Right renal cortex interstitium (tissue), 3 donors: ENCODE measurements around the gene TMEM247. TPM values are rescaled to one million over a fixed set of nuclear protein-coding genes. Genes with fewer than 3 reads are reported as not detected.
"Not testable (repeated sequence)": the region's sequence is repeated elsewhere in the genome, so short reads cannot be mapped to it uniquely, and the experiment has no call there.

Source experiments
- DNase-seq, 3 donors: peaks; one replicate each; pipeline ENCODE4 v3.0.0-alpha.2; 2013; ENCODE audit warnings: low read depth in 3 of 3, low spot score in 2 of 3
- polyA plus RNA-seq, 3 donors: library from polyadenylated mRNA; unstranded; fragments of 120-200 nt; gene quantifications; one replicate each; pipeline ENCODE4 v1.2.1, GENCODE V29; 2013; ENCODE audit not compliant: insufficient read length in 3 of 3

TMEM247 gene
- polyA plus RNA-seq, 3 donors: not detected

DNA sequence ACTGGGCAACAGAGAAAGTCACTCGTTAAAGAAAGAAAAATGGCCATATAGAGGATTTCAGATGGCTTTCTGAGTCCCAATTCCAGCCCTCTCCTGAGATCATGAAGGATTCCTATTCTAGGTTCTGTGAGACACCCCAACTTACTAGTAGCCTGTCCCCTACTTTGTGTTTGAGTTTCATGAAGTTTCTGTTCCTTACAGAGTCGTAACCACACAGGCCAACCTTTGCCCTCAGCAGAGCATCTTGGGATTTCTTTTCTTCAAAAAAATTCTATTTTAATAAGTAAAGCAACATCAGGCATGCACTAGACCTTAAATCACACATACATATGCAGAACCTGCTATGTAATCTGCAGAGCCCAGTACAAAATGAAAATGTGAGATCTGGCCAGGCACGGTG is 30.4 kb downstream of the TMEM247 start:
- no peak for DNase-seq

DNA sequence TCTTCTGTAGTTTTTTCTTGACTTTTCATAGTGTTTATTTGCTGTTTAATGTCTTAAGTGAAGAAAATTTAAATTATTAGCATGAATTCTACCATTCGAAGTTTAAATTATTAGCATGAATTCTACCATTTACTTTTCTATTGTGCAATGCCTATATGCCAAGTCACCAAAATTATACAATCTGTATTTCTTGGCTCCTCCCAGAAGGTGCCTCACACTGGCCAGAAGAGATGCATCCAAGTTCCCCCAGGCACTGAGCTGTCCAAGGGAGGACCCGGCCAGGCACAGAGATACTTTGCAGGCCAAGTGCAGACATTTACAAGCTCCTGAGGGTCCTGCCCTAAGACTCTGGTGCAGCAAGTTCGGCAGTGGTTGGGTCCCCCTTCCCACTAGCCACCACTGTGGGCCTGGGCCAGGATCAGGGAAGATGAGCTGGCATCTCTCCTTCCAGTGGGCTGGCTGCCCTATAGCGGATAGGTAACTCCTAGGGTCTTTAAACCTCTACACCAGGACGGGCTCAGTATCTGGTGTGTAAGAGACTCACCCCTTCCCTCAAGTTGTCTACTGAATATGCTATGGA is 31.3 kb downstream of the TMEM247 start:
- DNase-seq: no peak

DNA sequence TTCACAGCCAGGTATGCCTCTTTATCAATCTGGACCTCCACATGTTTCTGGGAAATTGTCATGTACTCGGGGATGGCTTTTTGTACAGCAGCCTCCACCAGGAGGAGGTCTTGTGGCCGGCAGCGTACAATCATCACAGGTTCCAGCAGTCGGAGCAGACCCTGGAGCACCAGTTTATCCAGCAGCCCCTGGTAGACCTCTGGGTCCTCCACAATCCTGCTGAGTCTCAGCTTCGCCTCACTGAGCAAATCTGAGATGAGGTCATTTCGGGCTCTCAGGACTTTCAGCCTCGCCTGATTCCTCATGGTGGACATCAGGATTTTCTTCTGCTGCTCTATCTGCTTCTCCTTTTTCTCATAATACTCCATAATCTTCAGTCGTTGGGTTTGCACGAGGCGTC is 32.8 kb downstream of the TMEM247 start:
- DNase-seq: no peak

DNA sequence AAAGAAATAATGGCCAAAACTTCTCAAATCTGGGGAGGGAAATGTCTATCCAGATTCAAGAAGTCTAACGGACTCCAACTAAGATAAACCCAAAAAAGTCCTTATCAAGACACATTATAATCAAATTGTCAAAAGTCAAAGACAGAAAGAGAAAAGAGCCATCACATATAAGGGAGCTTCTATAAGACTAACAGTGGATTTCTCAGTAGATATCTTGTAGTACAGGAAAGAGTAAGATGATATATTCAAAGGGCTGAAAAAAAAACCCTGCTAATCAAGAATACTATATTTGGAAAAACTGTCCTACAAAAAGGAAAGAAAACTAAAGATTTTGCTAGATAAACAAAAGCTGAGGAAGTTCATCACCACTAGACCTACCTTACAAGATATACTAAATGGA is 35.4 kb downstream of the TMEM247 start:
- DNase-seq: no peak

DNA sequence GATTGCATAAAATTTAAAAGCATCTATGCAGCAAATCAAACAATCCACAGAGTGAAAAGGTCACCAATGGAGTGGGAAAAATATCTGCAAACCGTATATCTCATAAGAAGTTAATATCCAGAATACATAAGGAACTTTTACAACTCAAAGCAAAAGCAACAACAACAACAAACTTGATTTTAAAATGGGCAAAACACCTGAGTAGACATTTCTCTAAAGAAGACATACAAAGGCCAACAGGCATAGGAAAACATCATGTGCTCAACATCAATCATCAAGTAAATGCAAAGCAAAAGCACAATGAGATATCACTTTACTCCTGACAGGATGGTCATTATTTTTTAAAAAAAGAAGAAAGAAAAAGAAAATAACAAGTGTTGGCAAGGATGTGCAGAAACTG is 38.1 kb downstream of the TMEM247 start:
- no peak for DNase-seq

DNA sequence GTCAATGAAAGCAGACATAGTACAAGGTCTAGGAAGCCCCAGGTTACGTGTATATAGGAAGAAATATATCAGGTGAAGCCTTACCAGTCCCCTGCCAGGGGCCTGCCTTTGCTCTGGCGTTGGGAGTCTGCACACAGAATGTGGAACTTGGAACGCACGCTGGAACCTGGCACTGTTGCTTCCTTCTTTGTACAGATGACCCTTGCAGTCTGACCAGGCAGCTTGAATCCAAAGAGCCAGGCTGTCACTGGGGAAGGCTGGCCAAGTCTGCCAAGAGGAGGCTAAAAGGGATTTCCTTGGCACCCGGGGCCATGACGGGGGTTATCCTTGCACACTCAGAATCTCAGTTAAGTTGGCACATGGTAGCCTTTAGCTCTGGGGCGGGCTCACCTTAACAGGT is 39.5 kb downstream of the TMEM247 start:
- DNase-seq: no peak

DNA sequence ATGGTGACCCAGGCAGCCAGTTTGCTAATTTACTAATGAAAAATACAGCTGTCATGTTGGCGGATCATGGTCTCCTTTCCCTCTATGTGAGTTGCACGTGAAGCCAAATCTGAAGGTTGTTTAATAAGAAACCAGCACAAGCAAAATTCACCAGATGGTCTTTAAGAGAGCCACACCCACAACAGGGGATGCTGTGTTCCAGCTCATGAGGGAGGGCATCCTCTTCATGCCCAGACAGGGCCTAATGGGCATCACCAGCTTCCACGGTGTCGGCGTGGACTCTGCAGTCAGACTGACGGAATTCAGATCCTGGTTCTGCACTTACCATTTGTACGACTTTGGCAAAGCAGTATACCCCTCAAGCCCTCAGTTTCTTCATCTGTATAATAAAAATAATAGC is 39.9 kb downstream of the TMEM247 start:
- no peak for DNase-seq

DNA sequence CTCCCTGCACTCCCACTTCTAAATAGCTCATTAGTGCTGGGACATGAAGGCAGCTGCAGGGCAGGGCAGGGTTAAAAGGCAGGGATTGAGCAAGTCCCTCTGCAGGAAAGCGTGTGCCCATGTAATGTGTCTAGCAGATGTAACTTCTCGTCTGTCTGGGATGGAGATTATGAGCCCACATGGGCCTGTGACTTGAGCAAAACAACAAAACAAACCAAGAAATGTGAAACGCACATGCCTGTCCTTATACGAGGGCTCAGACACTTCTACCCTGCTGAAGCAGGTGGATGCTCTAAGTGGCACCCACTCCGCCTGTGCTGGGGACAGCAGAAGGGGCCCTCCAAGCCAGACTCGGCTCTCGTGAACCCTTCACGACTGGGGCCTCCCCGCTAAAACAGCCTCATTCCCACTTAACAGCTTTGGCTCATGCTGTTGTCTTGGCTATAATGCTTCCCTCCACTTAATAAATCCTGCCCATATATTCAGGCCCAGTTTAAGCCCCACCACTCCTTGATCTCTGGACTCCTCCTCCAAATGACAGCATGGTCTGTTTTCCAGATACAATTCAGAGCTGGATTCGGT is 40.9 kb downstream of the TMEM247 start:
- no peak for DNase-seq

DNA sequence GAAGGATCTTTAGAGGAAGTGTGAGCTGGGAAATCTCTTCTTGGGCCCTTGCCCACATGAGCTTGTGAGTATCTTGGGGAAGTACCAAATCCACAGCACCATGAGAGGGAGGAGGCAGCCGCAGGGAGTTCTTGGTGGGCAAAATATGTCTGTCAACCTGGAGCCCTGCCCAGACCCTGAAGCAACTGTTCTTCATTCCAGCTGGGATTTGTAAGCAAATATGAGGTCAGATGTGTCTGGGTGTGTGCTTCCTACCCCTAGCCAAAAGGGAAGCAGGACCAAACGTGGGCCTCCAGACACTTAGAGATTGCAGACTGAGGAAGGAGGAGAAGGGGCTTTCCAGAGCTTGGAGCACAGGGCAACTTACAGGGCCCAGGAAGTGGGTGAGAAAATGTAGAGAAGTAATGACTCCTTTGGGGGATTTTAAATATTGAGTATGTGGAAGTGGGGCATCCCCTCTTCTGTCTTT is 41.9 kb downstream of the TMEM247 start:
- no peak for DNase-seq

DNA sequence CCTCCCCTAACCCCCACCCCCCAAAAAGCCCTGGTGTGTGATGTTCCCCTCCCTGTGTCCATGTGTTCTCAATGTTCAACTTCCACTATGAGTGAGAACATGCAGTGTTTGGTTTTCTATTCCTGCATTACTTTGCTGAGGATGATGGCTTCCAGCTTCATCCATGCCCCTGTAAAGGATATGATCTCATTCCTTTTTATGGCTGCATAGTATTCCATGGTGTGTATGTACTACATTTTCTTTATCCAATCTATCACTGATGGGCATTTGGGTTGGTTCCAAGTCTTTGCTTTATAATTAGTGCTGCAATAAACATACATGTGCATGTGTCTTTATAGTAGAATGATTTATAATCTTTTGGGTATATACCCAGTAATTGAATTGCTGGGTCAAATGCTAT is 43.0 kb downstream of the TMEM247 start:
- DNase-seq: not testable (repeated sequence)

DNA sequence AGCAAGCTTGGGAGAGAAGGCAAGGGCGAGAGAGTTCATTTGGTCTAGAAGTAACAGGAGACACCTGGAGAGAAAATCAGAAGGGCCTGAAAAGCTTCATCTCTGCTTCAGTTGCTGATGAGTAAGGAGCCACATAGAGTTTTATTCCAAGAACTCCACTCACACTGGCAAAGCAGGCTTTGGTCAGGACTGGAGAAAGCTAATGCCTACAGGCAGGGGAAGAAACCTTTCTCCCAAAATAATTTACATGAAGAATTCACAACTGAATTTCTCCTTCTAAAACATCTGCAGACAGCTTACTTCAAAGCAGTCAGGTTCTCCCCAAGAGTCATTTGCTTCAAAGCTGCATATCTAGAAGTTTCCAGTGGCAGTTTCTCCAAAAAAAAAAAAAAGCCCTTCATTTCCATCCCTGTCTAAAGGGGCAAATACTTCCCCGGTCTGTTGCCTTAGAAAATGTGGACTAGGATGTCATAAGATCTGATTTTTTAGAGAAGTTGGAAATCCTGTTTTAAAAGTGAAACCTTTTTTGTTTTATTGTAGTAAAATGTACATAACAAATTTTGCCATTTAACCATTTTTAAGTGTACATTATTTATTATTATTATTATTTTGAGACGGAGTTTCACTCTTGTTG is 46.3 kb downstream of the TMEM247 start:
- DNase-seq: no peak

DNA sequence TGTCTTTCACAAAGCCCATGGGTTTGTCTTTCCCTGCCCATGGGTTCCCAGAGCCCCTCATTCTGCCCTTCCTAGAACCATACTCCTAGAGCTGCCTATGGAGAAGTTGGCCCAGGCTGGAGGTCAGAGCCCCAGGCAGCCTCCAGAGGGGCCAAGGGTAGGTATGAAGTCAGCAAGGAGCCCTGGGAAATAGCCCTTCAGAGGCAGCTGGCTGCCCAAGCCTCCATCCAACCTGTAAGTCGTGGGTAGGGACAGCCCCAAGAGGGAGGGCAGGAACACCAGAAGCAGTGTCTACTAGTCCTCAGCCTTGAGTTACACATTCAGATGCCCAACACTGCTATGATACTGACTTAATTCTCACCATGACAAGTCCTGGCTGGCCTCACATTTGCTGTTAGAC is 49.5 kb downstream of the TMEM247 start:
- DNase-seq: no peak

DNA sequence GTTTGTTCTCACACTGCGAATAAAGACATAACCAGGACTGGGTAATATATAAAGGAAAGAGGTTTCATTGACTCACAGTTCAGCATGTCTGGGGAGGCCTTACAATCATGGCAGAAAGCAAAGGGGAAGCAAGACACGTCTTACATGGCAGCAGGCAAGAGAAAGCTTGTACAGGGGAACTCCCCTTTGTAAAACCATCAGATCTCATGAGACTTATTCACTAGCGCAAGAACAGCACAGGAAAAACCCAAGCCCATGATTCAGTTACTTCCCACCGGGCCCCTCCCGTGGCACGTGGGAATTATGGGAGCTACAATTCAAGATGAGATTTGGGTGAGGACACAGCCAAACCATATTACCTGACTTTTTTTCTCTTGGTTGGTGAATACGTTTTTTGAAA is 51.3 kb downstream of the TMEM247 start:
- DNase-seq: no peak

DNA sequence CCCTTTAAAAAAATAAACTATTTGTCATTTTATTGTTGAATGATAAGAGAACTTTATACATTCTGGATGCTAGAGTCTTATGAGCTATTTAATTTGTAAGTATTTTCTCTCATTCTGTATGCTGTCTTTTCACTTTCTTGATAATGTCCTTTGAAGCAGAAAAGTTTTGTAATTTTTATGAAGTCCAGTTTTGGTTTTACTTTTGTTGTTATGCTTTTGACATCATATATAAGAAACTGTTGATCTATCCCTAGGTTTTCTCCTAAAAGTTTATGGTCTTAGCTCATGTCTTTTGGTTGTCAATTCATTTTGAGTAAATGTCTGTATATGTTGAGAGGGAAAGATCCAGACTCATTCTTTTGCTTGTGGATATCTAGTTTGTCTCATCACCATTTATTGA is 52.5 kb downstream of the TMEM247 start:
- no peak for DNase-seq

Other genes starting within 250 kb of the TMEM247 start
- 10 to 100 TPM; 46.9 to 61.4 (median 57.9) TPM for gene EPAS1, start 182.2 kb upstream of the TMEM247 start, polyA plus RNA-seq
- 10 to 100 TPM; 57.5 to 64.8 (median 64.5) TPM for gene RHOQ, start 62.9 kb downstream of the TMEM247 start, polyA plus RNA-seq
- 1 to 10 TPM; 5.5 to 7.8 (median 7.3) TPM for gene ATP6V1E2, start 63.0 kb downstream of the TMEM247 start, polyA plus RNA-seq
- 10 to 100 TPM; 40.6 to 46.7 (median 41.7) TPM for gene PIGF, start 137.5 kb downstream of the TMEM247 start, polyA plus RNA-seq
- 10 to 100 TPM; 21.7 to 22.2 (median 22.1) TPM for gene CRIPT, start 137.7 kb downstream of the TMEM247 start, polyA plus RNA-seq
- gene SOCS5, start 219.7 kb downstream of the TMEM247 start, polyA plus RNA-seq: 10 to 100 TPM; 31.0 to 34.4 (median 32.9) TPM